ENCODE data around the gene PTPRE.

PTPRE gene

DNA sequence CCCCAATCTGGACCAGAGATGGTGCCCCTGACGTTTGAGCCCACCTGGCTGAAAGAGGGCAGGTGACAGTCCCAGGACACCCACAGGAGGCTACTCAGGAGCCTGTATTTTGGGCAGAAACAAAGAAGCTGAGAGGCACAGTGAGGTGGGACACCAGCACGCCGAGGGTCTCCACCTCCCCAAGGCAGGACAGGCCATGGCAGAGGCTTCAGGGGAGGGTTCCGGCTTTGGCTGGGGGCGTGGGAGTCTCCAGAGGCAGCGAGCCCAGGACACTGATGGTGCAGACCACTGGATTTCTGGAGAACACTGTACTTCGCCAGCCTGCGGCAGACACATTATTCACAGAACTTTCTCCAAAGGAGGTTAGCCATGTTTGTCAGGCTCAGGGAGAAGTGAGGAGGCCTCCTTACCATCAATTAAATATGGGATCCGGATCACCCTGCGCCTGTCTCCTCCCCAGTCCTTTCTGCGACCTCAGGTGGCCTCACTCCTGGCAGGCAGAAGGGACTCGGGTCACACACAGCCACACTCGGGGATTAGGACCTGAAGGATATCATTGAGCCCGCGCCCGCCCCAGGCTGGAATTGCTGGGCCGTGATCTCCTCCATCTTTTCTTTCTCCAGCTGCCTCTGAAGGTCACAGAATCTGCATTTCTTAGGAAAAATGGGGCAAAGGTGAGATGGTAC lies 121.1 kb downstream of the PTPRE start:
- DNase-seq (ENCODE audit: low spot score): no peak

DNA sequence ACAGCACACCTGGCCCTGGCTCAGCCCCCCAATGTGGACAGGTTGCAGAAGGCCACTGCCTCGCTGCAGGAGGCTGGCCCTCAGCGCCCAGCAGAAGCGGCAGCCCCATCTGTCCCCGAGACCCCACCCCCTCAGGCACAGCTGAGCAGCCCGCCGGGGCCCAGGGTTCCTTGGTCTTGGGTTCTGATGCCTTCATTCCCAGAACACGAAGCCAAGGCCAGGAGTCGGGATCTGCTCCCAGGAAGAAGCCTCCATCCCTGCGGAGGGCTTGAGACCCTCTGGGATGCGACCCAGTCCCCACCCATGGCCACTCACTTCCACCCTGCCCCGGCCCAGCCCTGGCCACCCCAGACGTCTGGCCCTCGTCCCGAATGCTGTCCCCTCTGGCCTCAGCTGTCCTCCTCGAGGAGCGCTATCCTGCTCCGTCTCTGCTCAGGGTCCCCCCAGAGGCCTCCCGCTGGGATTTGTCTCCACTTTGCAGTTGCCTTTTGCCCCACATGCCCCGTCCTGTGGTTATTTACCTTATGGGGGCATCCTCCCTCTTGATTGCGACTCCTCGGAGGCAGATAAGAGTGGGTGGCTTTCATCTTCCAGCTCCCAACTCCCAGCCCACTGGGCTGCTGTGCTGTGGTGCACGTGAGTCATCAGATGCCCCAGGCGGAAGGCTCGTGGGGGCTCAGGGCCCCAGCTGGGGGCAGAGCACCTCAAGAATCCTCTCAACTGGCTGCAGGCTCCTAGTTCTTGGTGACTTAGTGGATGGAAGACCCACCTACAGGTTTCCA lies 121.8 kb downstream of the PTPRE start:
- DNase-seq (ENCODE audit: low spot score): no peak

DNA sequence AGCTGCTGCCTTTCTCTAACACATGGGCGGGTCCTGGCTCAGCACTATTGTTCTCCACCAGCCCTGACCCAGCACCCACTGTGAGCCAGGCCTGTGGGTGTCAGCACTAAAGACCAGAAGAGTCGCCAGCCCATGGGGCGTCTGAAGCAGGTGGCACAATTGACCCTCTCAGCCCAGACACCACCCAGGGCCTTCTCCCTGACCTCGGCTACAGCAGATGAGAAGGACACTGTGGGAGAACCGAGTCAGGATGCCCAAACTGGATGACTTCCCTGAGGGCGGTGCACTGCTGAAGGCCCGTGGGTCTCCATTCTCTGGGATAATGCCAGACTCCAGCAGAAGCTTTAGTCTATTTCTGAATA lies 122.4 kb downstream of the PTPRE start:
- no peak for DNase-seq (ENCODE audit: low spot score)

DNA sequence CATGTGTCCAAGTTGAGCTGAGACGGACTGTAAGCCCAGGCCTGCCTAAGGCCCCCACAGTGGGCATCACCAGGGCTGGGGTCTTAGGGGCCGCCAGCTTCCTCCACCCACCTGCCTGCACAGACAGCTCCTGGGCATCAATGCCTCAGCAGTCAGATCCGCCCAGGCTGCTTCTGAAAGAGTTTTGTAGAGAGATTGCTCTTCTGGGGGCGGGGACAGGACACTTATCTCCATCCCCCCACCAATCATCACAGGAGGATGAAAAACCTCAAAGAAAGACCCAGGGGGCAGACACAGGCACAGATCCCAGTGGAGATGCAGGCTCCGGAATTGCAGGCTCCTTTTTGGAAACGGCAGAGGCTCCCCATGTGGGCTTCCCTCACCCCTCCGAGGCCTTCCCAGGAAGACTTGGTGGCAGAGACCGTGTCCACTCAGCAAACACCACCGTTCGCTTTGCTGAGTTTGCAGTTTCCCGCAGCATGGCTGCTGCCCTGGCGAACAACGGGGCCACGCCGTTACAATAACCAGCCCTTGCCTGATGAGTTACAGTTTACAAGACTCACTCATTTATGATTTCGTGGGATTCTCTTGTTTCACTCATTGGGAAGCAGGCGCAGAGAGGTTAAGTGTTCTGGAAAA lies 122.9 kb downstream of the PTPRE start:
- no peak for DNase-seq (ENCODE audit: low spot score)

DNA sequence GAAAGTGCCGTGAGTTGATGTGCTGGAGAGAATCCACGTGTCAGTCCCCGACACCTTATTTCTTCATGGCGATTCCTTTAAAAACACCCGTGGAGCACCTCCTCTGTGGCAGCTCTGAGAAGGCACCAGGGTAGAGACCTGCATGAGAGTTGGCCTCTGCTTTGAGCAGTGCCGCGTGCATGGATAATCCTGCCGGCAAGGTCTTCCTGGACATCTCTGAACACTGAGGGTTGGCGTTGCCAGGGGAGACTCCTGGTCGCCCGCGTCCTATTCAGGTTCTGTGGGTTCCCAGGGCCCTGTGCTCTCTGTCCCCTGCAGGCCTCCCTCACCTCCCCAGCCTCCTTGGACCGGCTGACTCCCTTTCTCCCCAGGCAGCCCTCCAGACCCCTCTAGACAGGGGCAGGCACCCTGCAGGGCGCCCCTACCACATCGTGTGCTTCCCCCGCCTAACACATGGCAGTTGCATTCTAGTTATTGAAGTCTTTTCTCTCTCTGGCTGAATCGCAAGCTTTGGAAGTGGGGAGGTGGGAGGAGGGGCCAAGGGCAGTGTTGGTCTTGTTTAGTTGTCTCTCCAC lies 123.7 kb downstream of the PTPRE start:
- no peak for DNase-seq (ENCODE audit: low spot score)

DNA sequence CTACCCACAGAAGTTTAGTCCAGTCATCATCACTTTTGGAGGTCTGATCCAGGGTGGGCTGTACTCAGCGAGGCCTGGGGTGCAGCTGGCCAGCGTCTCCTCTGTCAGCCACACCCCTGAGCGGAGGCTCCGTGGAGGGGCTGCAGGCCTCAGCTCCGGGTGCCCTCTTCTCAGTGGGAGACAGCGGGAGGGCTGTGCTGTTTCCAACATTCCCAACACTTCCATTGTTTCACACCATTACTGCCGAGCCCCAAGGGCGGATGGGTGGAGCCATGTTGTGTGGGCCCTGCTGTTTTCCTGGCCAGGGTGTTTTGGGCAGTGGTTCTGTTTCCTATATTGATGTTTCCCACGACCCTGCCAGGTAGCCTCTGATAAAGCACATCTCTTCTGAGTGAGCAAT lies 124.3 kb downstream of the PTPRE start:
- DNase-seq (ENCODE audit: low spot score): no peak

DNA sequence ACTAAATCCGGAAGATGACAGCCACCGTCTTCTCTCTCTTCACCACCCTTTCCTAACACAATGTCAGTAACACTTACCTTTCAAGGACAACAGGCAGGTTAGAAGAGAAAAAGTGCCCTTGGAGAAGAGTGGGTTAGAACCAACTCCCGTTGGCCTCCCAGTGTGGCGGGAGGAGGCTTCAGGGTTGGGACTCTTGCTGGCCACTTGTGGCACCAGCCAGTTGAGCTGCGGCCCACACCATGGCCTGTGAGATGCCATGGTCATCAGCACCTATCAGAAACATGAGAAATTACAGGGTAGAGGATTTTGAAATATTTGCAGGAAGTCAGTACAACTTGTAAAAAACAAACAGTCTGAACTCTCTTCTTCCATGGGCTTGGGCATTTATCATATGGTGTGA lies 125.6 kb downstream of the PTPRE start:
- no peak for DNase-seq (ENCODE audit: low spot score)

DNA sequence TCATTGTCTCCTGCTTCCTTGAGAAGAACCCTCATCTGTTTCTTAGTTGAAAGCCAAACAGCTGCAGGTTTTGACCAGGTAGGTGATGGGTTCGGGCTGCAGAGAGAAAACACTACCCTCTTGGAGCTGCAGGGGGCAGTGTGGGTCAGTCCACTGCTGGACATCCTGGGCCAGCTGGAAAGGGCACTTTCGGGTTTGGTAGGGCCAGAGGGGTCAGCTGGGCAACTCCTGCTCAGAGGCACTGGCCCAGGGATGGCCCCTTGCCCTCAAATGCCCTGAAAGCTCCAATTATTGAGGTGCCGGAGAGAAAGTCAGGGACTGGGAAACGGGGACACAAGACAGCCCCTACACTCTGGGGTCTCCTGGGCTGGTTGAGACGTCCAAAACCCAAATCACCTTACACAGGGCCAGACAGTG lies 128.7 kb downstream of the PTPRE start:
- no peak for DNase-seq (ENCODE audit: low spot score)

DNA sequence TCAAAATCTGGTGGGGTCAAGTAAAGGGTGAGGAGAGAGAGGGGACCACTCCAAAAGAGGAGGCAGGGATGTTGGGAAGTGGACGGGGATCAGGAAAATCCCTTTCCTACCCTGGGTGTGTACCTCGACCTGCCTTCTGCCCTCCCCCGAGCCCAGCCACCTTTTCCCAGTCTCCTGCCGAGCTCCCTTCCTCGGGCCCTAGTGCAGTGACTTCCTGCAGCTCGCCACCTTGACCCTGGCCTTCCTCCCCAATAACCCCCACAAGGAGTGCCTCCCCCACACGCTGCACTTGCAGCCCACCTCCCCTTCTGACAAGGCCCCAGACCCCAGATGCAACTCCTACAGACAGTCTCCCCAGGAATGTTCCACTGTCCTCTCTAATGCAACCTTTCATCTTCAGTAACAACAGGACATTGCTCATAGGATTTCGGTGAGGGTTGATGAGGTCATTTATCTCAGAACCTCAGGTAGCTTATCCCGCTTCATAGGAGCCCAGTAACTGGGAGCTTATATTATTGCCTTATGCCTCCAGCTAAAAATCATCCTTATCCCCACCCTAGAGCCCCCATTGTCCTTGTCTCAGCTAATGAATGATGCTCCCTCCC lies 129.2 kb downstream of the PTPRE start:
- DNase-seq (ENCODE audit: low spot score): no peak

DNA sequence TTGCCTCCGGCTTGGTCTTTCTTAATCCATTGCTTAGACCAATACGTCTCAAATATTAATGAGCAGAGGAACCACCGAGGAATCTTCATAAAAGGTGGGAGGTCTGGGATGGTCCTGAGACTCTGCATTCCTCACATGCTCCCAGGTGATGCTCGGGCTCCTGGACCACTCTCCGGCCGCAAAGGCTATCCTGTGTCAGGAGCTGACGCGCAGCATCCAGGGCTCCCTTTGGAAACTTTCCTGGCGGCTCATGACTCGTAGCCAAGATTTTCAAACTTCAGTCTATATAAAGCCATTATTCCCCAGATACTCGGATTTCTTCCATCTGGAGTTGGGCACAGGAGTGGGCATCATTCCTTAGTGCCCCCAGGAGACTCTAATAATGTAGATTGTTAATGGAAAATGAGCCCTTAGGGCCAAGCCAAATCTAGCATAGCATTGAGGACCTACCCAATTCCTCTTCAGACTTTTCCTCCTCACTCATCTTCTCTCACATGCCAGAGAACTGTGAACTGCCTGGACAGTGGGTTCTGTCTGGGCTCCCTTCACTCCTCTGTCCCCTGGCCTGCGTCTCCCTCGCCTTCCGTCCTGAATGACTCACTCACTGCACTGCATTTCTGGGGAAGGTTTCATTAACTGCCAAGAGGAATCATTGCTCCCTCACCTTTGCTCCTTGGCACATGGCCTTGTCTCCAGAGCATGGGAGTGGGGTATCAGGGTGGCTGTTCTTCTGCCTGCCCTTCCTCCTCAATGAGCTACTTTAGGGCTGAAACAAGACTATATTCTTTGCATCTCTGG lies 130.0 kb downstream of the PTPRE start:
- DNase-seq (ENCODE audit: low spot score): no peak

DNA sequence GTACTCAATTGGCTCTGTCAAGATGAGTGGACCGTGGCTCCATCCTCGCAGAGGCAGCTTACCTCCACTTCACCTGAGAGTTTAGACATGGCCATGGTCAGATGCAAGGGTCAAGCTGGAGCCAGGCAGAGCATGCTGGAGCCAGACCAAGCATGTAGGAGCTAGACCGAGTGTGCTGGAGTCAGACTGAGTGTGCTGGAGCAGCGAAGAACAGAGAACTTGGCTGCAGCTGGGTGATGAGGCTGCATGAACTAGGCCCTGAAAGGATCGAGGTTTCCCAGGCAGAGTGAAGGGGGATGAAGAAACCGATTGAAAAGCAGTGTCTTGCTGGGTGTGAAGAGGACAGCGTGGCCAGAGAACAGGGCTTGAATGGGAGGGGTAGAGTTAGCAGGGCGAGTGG lies 133.2 kb downstream of the PTPRE start:
- no peak for DNase-seq (ENCODE audit: low spot score)

DNA sequence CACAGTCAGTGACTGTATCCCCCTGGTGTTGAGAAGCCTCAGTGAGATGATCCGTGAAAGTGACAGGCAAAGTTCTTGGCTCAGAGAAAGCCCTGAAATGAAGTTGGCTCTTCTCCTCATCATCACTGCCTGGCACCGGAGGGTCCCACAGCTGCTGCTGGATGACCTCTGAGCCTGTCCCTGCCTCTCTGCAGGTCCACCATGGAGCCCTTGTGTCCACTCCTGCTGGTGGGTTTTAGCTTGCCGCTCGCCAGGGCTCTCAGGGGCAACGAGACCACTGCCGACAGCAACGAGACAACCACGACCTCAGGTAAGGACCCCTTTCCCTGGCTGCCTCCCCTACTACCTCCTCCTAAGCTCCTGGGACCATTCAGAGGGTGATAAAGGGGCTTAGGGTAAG lies 133.8 kb downstream of the PTPRE start:
- no peak for DNase-seq (ENCODE audit: low spot score)

DNA sequence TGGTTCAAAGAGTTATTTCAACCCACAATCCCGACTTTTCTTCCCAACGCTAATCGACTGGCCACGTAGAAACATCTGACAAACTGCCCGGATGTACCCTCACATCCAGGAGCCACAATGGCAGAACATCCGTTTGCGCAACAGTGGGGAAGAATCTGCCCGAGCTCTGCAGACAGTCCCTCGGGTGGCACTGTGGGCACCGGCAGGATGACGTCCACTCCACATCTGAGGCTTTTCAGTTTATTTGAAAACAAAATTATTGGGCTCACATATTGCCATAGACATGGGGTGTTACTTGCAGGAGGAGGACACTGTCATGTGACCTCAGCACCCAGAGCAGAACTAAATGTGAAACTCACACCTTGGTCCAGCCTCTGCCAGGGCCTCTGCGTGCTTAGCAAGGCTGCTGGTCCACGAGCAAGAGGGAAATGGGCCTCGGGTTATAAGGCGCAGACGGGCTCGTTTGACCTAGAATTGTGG lies 135.3 kb downstream of the PTPRE start:
- DNase-seq (ENCODE audit: low spot score): no peak

DNA sequence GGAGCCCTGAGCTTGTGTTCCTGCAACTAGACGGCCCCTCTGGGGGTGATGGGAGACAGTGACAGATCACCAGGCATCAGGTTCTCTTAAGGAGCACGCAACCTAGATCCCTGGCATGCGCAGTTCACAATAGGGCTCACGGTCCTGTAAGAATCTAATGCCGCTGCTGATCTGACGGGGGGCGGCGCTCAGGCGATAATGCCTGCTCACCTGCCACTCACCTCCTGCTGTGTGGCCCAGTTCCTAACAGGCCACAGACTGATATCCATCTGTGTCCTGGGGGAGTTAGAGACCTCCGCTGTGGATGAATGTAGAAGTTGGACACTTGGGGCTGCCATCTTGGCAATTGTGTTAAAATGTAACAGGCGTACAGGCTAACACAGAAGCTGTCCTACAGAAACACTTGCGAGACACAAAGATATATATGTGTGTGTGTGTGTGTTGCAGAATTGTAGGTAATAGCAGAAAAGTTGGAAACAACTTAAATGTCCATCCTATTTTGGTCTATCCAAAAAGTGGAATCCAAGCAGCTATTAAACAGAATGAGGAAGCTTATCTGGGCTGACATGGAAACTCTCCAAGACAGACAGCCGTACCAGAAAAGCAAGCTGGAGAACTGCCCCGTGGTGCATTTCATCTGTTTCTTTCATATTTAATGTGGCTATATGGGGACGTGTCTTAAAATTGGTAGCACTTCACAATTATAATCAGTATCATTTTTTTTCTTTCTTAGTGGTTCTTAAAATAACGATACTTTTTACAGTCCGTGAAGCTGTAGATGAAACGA lies 136.5 kb downstream of the PTPRE start:
- DNase-seq (ENCODE audit: low spot score): no peak

DNA sequence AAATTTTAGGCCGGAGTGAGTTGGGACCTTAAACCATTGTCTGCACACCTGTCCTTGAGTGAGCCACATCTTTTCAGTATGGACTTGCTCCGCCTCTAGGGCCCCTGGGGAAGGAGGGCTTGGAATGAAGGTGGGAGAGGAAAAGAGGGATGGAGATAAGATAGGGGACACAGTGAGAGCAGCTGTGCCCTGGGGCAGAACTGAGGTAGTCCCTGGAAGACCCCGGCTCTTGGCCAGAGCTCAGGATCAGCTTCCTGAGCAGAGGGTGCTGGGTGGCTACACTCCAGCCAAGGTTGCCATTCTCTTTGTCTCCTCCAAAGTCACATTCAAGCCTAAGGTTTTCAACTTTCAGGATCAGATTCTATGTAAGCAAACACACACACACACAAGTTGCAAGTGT lies 137.3 kb downstream of the PTPRE start:
- DNase-seq (ENCODE audit: low spot score): no peak

DNA sequence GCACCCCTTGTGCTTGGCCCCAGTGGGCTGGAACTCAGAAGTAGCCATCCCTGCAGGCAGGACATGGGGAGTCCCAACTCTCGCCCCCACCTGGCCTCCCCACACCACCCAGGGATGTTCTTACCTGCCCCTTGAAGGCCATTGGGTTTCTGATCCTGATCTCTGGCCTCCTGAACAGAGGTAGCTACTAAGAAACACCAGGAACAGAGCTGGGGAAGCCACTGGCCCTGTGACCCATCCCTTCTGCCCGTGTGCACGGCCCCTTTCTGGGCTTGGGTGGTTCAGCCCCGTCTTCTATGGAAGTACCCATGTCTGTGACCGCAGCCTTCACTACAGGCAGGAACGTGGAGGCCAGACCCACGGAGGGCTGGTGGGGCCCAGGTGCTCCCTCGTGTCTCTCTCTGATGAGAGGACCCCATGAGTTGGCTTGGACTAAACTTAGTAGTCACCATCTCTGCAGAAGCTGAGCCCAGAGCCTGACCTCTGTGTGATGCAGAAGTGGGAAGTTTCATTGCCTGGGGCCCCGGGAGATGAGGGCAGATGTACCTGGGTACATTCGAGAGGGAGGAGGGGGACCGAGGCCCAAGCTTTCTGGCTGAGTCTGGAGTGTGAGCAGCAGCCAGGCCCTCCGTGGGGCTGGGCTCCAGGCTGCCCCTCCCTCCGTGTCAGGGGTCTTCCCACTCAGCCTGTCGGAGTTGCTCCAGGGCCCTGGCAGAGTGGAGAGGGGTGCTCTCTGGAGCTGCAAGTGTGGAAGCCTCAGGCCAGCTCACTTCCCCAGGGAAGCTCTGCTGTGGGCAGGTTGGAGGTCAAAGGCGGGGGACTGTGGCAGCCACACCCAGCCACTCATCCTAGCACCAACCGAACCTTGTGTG lies 138.3 kb downstream of the PTPRE start:
- no peak for DNase-seq (ENCODE audit: low spot score)

DNA sequence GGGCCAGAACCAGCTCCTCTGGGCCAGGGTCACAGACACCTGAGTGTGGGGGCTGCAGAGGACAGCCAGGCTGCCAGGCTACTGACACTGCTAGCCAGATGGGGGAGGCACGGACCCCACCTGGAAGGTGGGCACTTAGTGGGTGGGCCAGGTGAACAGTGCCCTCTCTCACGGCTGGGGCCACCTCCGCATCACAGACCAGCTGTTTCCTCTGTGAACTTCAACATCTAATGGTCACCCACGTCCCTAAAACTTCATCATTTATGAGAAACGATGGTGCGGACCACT lies 138.9 kb downstream of the PTPRE start:
- no peak for DNase-seq (ENCODE audit: low spot score)

DNA sequence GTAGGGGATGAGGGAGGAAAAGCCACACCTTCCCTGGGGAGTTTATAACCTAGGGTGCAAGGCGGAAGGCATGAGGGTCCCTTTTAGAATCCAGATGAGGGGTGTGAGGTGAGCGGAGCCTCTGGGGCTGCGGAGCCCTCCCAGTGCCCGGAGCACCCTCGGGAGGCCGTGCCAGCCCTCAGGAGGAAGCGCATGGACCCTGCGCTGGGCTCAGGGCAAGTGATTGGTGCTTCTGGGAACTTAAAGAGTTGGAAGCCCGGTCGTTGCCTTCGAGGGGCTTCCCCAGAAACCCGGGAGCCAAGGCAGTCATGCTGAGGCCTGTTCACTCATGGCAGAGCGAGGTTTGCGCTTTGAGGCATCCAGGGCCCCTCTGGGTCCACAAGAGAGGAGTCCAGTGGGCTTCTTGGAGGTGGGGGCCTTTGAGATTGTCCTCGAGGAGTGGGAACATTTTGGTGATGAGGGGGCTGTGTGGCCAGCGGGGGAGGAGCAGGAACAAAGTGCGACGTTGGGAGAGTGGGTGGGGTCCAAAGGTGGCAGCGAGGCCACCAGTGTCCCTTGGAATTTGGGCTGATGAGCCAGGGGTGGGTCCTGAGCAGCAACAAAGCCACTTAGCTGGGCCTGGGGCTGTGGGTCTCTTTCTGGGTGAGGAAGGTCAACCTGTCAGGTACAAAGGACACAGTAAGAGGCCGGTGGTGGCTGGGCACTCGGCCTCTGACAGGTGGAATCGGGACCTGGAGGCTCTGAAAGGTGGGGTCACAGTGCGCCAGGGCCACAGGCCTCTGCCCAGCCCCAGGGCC lies 139.5 kb downstream of the PTPRE start:
- no peak for DNase-seq (ENCODE audit: low spot score)

DNA sequence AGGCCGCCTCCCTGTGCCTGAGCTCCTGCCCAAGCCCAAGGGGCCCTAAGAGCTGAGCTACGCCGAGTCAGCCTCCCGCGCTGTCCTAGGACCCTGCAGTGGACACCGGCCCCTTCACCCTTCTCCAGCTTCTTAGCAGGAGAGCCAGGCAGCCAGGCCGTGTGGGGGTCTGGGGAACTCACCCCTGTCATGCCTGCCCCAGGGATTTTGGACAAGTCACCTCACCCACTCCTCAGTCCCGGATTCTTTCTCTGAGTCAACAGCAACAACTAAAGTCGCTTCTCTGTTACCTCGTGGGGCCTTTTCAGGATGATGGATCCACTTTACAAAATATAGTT lies 140.0 kb downstream of the PTPRE start:
- no peak for DNase-seq (ENCODE audit: low spot score)

Measured in LoVo (cell line).